Measurements from ENCODE around the gene ATG16L2. TPM values are rescaled to one million over a fixed set of nuclear protein-coding genes. Genes with fewer than 3 reads are reported as not detected.

ATG16L2 gene
- total and polyA plus RNA-seq, 9 of the 15 experiments (the other 6 are each of a cell fraction or from before 2014, with no cell fraction given), result 0.18 to 11.2 (median 6.2) TPM

DNA sequence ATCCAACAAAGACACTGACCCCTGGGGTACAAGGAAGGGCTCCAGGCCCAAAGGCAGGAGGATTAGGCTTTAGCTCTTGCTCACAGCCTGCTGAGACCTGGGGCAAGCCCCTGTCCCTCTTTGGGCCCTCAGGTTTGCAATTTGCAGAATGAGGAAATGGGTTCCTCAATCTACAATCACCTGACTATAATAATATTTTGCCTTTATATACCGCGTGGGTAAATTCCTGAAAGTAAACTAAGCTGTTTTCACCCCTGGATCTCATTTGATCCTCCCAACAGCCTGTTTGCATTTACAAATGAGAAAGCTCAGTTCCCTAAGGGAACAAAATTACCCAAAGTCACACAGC lies 21.2 kb upstream of the ATG16L2 start:
- H2AFZ ChIP-seq (ENCODE audit: low read depth, low read length), result peak overlapping the region; percentile 100
- H3K9me1 ChIP-seq (ENCODE audit: control insufficient read depth, insufficient read depth, low read length), result peaks cover 2% of the 10 kb centered on the region
- DNase-seq (ENCODE audit: extremely low read depth in 1 of 4, low spot score in 3 of 4), result no peak
- in situ Hi-C loops (cut with MboI), result no loop called here
- no peak overlapping the region for H3K4me3 ChIP-seq
- POLR2A ChIA-PET, result interaction anchor here (0.6 to 3.4 kb wide), 5 partner anchors 11 to 321 kb away, joined by 3 to 17 read pairs (median 8); partner anchors contain the start of gene ATG16L2
- H3K9ac ChIP-seq (ENCODE audit: insufficient read depth in 1 of 2, low read depth in 2 of 2, low read length in 2 of 2), result peak overlapping the region; percentile 69 to 70; a peak in 3 of 4 replicates
- BruUV-seq (replicated peaks), result TSS peak; percentile 92
- no peaks in the 10 kb centered on the region for H3K36me3 ChIP-seq (ENCODE audit: control insufficient read depth, insufficient read depth, low read length)
- H3K9me3 ChIP-seq (replicated peaks; ENCODE audit: control insufficient read depth, insufficient read depth, low read depth, low read length), result no peaks in the 10 kb centered on the region
- intact Hi-C loops (cut with micrococcal nuclease), result loop anchor here (1.0 to 2.0 kb wide), 3 partner anchors 17 to 68 kb away; partner anchors contain the start of gene ARAP1
- peaks cover 7% of the 10 kb centered on the region; the same call in 1 of the 3 replicates for H3K79me2 ChIP-seq (ENCODE audit: control insufficient read depth, insufficient read depth, low read length)
- CTCF ChIA-PET (ENCODE audit: low intra/inter-chr PET ratio), result interaction anchor here (0.6 to 2.4 kb wide), 5 partner anchors 21 to 108 kb away, joined by 3 to 24 read pairs (median 3); partner anchors contain the start of gene ATG16L2
- no peak for FAIRE-seq
- H3K27ac ChIP-seq (ENCODE audit: extremely low read depth, low read depth, low read length), result peak overlapping the region; percentile 86
- H4K20me1 ChIP-seq (replicated peaks; ENCODE audit: control insufficient read depth, insufficient read depth, low read length), result no peaks in the 10 kb centered on the region
- ATAC-seq, result no peak
- WGBS (ENCODE audit: insufficient coverage, low coverage, missing lambda C conversion rate), result 61% methylated on average over 2 of the region's 2 CpGs
- peak overlapping the region; percentile 90 for H3K4me2 ChIP-seq (ENCODE audit: insufficient read depth, low read length)
- peaks cover 23 to 43% of the 10 kb centered on the region in 2 experiments; a peak in 4 of 5 replicates for H3K4me1 ChIP-seq (replicated peaks in 1 of 2; ENCODE audit: control insufficient read depth in 2 of 2, insufficient read depth in 2 of 2, low read length in 2 of 2)
- no peaks in the 10 kb centered on the region for H3K27me3 ChIP-seq (ENCODE audit: control insufficient read depth in 2 of 2, insufficient read depth in 2 of 2, low read length in 2 of 2)
- TF ChIP-seq RNF219 (CRISPR knock-in tag; IDR thresholded peaks at IDR 0.05) (no peak), ZFP36 (IDR thresholded peaks at IDR 0.05; ENCODE audit: low read depth, low read length, partially characterized antibody) (no peak), CUX1 (CRISPR knock-in tag; IDR thresholded peaks at IDR 0.05) (0 out of 2 replicates have a peak, but pooled peaks have one; percentile 57), PYGO2 (tag; IDR thresholded peaks at IDR 0.05) (no peak), TRIM25 (IDR thresholded peaks at IDR 0.05; ENCODE audit: borderline replicate concordance) (no peak), STAT5B (CRISPR knock-in tag; IDR thresholded peaks at IDR 0.05) (no peak), TARDBP (IDR thresholded peaks at IDR 0.05) (no peak), BRD9 (IDR thresholded peaks at IDR 0.05; ENCODE audit: low read depth, partially characterized antibody) (peak; percentile 30), EP300 (IDR thresholded peaks at IDR 0.05; ENCODE audit: low read length) (no peak)
- TF ChIP-seq, protein P1, sequence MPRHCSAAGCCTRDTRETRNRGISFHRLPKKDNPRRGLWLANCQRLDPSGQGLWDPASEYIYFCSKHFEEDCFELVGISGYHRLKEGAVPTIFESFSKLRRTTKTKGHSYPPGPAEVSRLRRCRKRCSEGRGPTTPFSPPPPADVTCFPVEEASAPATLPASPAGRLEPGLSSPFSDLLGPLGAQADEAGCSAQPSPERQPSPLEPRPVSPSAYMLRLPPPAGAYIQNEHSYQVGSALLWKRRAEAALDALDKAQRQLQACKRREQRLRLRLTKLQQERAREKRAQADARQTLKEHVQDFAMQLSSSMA (CRISPR knock-in tag; IDR thresholded peaks at IDR 0.05), result no peak

Data from K562 (cell line).